B cell (primary cell): ENCODE measurements around the gene CELA3A.

ENCODE experiments used
- CTCF ChIP-seq: fragments of 200-600 bp; IDR thresholded peaks from one replicate; pipeline ENCODE4 v1.8.0; 2022; ENCODE audit warnings: antibody characterized with exemption, mild to moderate bottlenecking
- EZH2 ChIP-seq: IDR thresholded peaks from 2 replicates; pipeline ENCODE4 v1.6.1; 2012; ENCODE audit warnings: borderline replicate concordance, low read depth, mild to moderate bottlenecking, moderate library complexity, low read length; ENCODE audit not compliant: insufficient read depth, poor library complexity, severe bottlenecking

- TF ChIP-seq EZH2 (no peak), CTCF (no peak)
Measured at GRCh38 chr1:21961337-21961736, 40.1 kb upstream of the CELA3A start.
